Neural cell (in vitro differentiated cells): ENCODE results near the gene PSMB4. TPM values are rescaled to one million over a fixed set of nuclear protein-coding genes. Genes with fewer than 3 reads are reported as not detected.

ENCODE experiments used
- H2AFZ ChIP-seq: fragments of 200-600, 300-800 bp; sonication (generic), shearing (Covaris generic); 2 replicates; pipeline ENCODE4 v1.6.0; 2014; ENCODE audit warnings: low read depth, mild to moderate bottlenecking, antibody characterized with exemption, low read length, moderate library complexity
- H3F3A ChIP-seq: fragments of 200-600 bp; shearing (Covaris generic); 2 replicates; pipeline ENCODE4 v1.6.1; 2016; ENCODE audit warnings: mild to moderate bottlenecking, moderate library complexity, mixed read lengths, antibody characterized with exemption, low read length; ENCODE audit not compliant: insufficient read depth, poor library complexity, severe bottlenecking
- H3K27ac ChIP-seq: fragments of 200-600, 300-800 bp; sonication (generic), shearing (Covaris generic); 2 replicates; pipeline ENCODE4 v1.5.1; 2014; ENCODE audit warnings: mild to moderate bottlenecking, low read length, moderate library complexity
- H3K27me3 ChIP-seq: fragments of 300-800, 200-600 bp; sonication (generic), shearing (Covaris generic); 2 replicates; pipeline ENCODE4 v1.6.0; 2014; ENCODE audit warnings: mild to moderate bottlenecking, low read depth, low read length, moderate library complexity; ENCODE audit not compliant: insufficient read depth
- H3K36me3 ChIP-seq: fragments of 300-800, 200-600 bp; sonication (generic), shearing (Covaris generic); 2 replicates; pipeline ENCODE4 v1.5.1; 2014; ENCODE audit warnings: mild to moderate bottlenecking, antibody characterized with exemption, low read length, moderate library complexity; ENCODE audit not compliant: insufficient read depth
- H3K4me2 ChIP-seq: fragments of 300-800, 200-600 bp; sonication (generic), shearing (Covaris generic); 2 replicates; pipeline ENCODE4 v1.6.0; 2014; ENCODE audit warnings: mild to moderate bottlenecking, low read length
- H3K4me3 ChIP-seq: fragments of 300-800, 200-600 bp; sonication (generic), shearing (Covaris generic); 2 replicates; pipeline ENCODE4 v1.5.1; 2014; ENCODE audit warnings: mild to moderate bottlenecking, low read length, moderate library complexity
- H3K79me2 ChIP-seq: fragments of 200-600 bp; shearing (Covaris generic); replicated peaks from 2 replicates; pipeline ENCODE4 v1.6.0; 2014; ENCODE audit warnings: mild to moderate bottlenecking, low read length, moderate library complexity; ENCODE audit not compliant: insufficient read depth
- H3K9ac ChIP-seq: fragments of 300-800, 200-600 bp; sonication (generic), shearing (Covaris generic); 2 replicates; pipeline ENCODE4 v1.6.1; 2016; ENCODE audit warnings: mild to moderate bottlenecking, low read length, mixed read lengths
- H3K9me2 ChIP-seq: fragments of 200-600 bp; shearing (Covaris generic); 2 replicates; pipeline ENCODE4 v1.6.1; 2016; ENCODE audit warnings: mild to moderate bottlenecking, low read length, mixed read lengths; ENCODE audit not compliant: insufficient read depth
- H3K9me3 ChIP-seq: fragments of 200-600, 300-800 bp; sonication (generic), shearing (Covaris generic); 2 replicates; pipeline ENCODE4 v1.6.1; 2016; ENCODE audit warnings: mild to moderate bottlenecking, mixed run types, low read length, moderate library complexity, mixed read lengths
- H4K20me1 ChIP-seq: fragments of 200-600 bp; shearing (Covaris generic); 2 replicates; pipeline ENCODE4 v1.6.1; 2016; ENCODE audit warnings: mild to moderate bottlenecking, mixed run types; ENCODE audit not compliant: insufficient read depth
- CTCF ChIP-seq: fragments of 450-650 bp; IDR thresholded peaks from 2 replicates; pipeline ENCODE4 v1.5.1; 2014; ENCODE audit warnings: antibody characterized with exemption, mild to moderate bottlenecking, moderate library complexity; ENCODE audit not compliant: poor library complexity, severe bottlenecking
- EP300 ChIP-seq: fragments of 450-650 bp; conservative IDR thresholded peaks from 2 replicates; pipeline ENCODE4 v1.6.1; 2014; ENCODE audit warnings: antibody characterized with exemption, mild to moderate bottlenecking, moderate library complexity; ENCODE audit not compliant: poor library complexity, severe bottlenecking
- EZH2 ChIP-seq: fragments of 200-600, 300-800 bp; shearing (Covaris generic), sonication (generic); IDR thresholded peaks from 2 replicates; pipeline ENCODE4 v1.6.1; 2014; ENCODE audit warnings: antibody characterized with exemption, low read length, borderline replicate concordance, mild to moderate bottlenecking; ENCODE audit not compliant: insufficient read depth, poor library complexity, severe bottlenecking
- MXI1 ChIP-seq: fragments of 450-650 bp; conservative IDR thresholded peaks from 2 replicates; pipeline ENCODE4 v1.6.1; 2014; ENCODE audit warnings: antibody characterized with exemption, mild to moderate bottlenecking; ENCODE audit not compliant: poor library complexity, severe bottlenecking
- POLR2AphosphoS5 ChIP-seq: IDR thresholded peaks from 2 replicates; pipeline ENCODE4 v1.6.1; 2012
- RAD21 ChIP-seq: fragments of 450-650 bp; conservative IDR thresholded peaks from 2 replicates; pipeline ENCODE4 v1.6.1; 2014; ENCODE audit warnings: antibody characterized with exemption, mild to moderate bottlenecking, moderate library complexity
- REST ChIP-seq: IDR thresholded peaks from 2 replicates; pipeline ENCODE4 v1.6.1; 2012; ENCODE audit warnings: borderline replicate concordance
- SMC3 ChIP-seq: fragments of 450-650 bp; conservative IDR thresholded peaks from 2 replicates; pipeline ENCODE4 v1.6.1; 2014; ENCODE audit warnings: antibody characterized with exemption, mild to moderate bottlenecking, moderate library complexity; ENCODE audit not compliant: poor library complexity
- polyA plus RNA-seq: library from polyadenylated mRNA; depleted of rRNA; stranded (reverse); fragments of >200 nt; gene quantifications from 2 replicates; pipeline ENCODE4 v1.2.3, GENCODE V29; 2014

The PSMB4 gene
- polyA plus RNA-seq, 1 donor from 2014 or later: 695 TPM

GRCh38 chr1:151418081-151418480 lies 18.7 kb downstream of the PSMB4 start:
- H3K4me3 ChIP-seq: no peak overlapping the region
- H3K4me2 ChIP-seq: no peak overlapping the region
- H3K9me2 ChIP-seq: no peaks in the 10 kb centered on the region
- H3K27me3 ChIP-seq: no peaks in the 10 kb centered on the region
- TF ChIP-seq RAD21 (no peak), SMC3 (no peak), EZH2 (no peak), REST (no peak), EP300 (no peak), POLR2AphosphoS5 (no peak)
- no peaks in the 10 kb centered on the region for H3F3A ChIP-seq
- H3K27ac ChIP-seq: no peak overlapping the region
- no peak overlapping the region for H3K9ac ChIP-seq
- H3K36me3 ChIP-seq: peaks cover 17% of the 10 kb centered on the region
- no peaks in the 10 kb centered on the region for H3K9me3 ChIP-seq
- no peaks in the 10 kb centered on the region for H3K79me2 ChIP-seq
- no peak overlapping the region for H2AFZ ChIP-seq
- H4K20me1 ChIP-seq: no peaks in the 10 kb centered on the region

- Histone ChIP-seq H4K20me1 (no peaks in the 10 kb centered on the region), H3K4me2 (no peak overlapping the region), H3K79me2 (peaks cover 4% of the 10 kb centered on the region), H3K9me3 (no peaks in the 10 kb centered on the region), H3K36me3 (peaks cover 11% of the 10 kb centered on the region), H3K9me2 (no peaks in the 10 kb centered on the region), H3K27ac (no peak overlapping the region), H2AFZ (no peak overlapping the region), H3K9ac (no peak overlapping the region), H3K27me3 (no peaks in the 10 kb centered on the region), H3K4me3 (no peak overlapping the region), H3F3A (no peaks in the 10 kb centered on the region)
- no peak for TF ChIP-seq EP300
- TF ChIP-seq CTCF: no peak
- no peak for TF ChIP-seq REST
- no peak for TF ChIP-seq MXI1
- no peak for TF ChIP-seq SMC3
Observed at GRCh38 chr1:151419819-151420218, 20.4 kb downstream of the PSMB4 start.
